Measurements from ENCODE around the gene USE1. TPM values are rescaled to one million over a fixed set of nuclear protein-coding genes. Genes with fewer than 3 reads are reported as not detected.
A peak's percentile ranks its signal among the peaks of the same experiment; 100 is the strongest.

USE1 gene
- total and polyA plus RNA-seq, 9 of the 15 experiments (the other 6 are each of a cell fraction or from before 2014, with no cell fraction given), result 17.3 to 52.4 (median 34.0) TPM

DNA sequence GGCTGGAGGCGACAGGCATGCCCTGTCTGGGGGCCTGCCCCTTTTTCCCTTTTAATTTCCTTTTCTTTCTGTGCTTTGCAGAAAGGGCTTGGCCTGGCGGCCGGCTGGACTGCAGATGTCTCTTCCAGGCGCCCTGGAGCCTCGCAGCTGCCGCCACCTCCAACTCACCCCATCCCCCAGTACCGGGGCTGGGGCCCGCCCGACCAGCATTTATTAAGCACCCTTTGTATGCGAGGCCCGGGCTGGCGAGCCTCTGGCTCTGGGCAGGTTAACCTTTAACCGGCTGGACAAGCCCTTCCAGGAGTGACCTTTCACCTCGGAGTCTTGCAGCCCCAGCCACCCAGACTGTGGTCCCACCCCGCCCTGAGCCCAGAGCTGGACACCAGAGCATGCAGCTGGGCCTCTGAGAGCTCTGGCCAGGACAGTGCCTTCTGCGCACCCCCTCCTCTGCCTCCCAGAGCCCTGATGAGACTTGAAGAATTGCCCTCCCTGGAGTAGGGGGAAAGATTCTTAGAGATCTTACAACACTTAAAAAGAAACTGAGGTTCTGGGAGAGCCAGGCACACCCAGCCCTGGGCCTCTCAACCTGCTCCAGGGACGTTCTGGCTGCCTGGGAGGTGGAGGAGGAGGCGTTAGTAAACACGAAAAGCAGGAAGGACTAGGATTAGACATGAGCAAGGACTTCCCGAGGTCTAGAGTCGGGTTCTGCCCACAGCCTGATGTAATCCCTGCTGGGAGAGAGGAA, 31.7 kb downstream of the USE1 start:
- Histone ChIP-seq H3K4me3 (peak overlapping the region; percentile 43), H3K27me3 (ENCODE audit: control insufficient read depth in 2 of 2, insufficient read depth in 2 of 2, low read length in 2 of 2) (no peaks in the 10 kb centered on the region), H2AFZ (ENCODE audit: low read depth, low read length) (peak overlapping the region; percentile 91), H3K36me3 (ENCODE audit: control insufficient read depth, insufficient read depth, low read length) (peaks cover 6% of the 10 kb centered on the region; the same call in 1 of the 3 replicates), H3K9me3 (replicated peaks; ENCODE audit: control insufficient read depth, insufficient read depth, low read depth, low read length) (no peaks in the 10 kb centered on the region), H3K4me2 (ENCODE audit: insufficient read depth, low read length) (peak overlapping the region; percentile 81), H3K79me2 (ENCODE audit: control insufficient read depth, insufficient read depth, low read length) (peaks cover 34% of the 10 kb centered on the region), H4K20me1 (replicated peaks; ENCODE audit: control insufficient read depth, insufficient read depth, low read length) (peaks cover 15% of the 10 kb centered on the region), H3K9ac (ENCODE audit: insufficient read depth in 1 of 2, low read depth in 2 of 2, low read length in 2 of 2) (peak overlapping the region; percentile 76 to 87), H3K27ac (ENCODE audit: extremely low read depth, low read depth, low read length) (peak overlapping the region; percentile 96), H3K4me1 (replicated peaks in 1 of 2; ENCODE audit: control insufficient read depth in 2 of 2, insufficient read depth in 2 of 2, low read length in 2 of 2) (peaks cover 45 to 82% of the 10 kb centered on the region in 2 experiments), H3K9me1 (ENCODE audit: control insufficient read depth, insufficient read depth, low read length) (no peaks in the 10 kb centered on the region)
- intact Hi-C loops (cut with micrococcal nuclease), result loop anchor here (5.0 kb wide), 1 partner anchor 40 kb away; no protein-coding TSS in a partner anchor
- BruUV-seq (replicated peaks), result no TSS peak
- FAIRE-seq (peak; percentile 82), DNase-seq (ENCODE audit: extremely low read depth in 1 of 4, low spot score in 3 of 4) (peak in 1 of 4 experiments; percentile 47), ATAC-seq (peak; percentile 10)
- CTCF ChIA-PET (ENCODE audit: low intra/inter-chr PET ratio), result no interaction called here
- POLR2A ChIA-PET, result interaction anchor here (0.6 kb wide), 1 partner anchor 38 kb away, joined by 4 read pairs; no protein-coding TSS in a partner anchor
- in situ Hi-C loops (cut with MboI), result no loop called here
- 11% methylated on average over 20 of the region's 21 CpGs for WGBS (ENCODE audit: insufficient coverage, low coverage, missing lambda C conversion rate)
- TF ChIP-seq ZFP36 (IDR thresholded peaks at IDR 0.05; ENCODE audit: low read depth, low read length, partially characterized antibody) (peak; percentile 20), HDGF (IDR thresholded peaks at IDR 0.05) (peak; percentile 82; the same call in 1 of the 2 replicates), HDAC1 (IDR thresholded peaks at IDR 0.05) (peak in 1 of 2 experiments; percentile 45; a peak in 2 of 4 replicates), CBX1 (IDR thresholded peaks at IDR 0.05; ENCODE audit: low read depth) (peak; percentile 89), YY1 (IDR thresholded peaks at IDR 0.05; ENCODE audit: borderline replicate concordance in 1 of 3, control insufficient read depth in 1 of 3, extremely low read depth in 1 of 3, insufficient read depth in 3 of 3, insufficient read length in 1 of 3, insufficient replicate concordance in 2 of 3, low read depth in 1 of 3, low read length in 2 of 3) (peak in 1 of 3 experiments; percentile 2), ZNF217 (CRISPR knock-in tag; IDR thresholded peaks at IDR 0.05) (no peak), NR2C2 (CRISPR knock-in tag; IDR thresholded peaks at IDR 0.05) (no peak), NR2C2 (tag; IDR thresholded peaks at IDR 0.05) (peak; percentile 64; the same call in 1 of the 2 replicates), RBM25 (IDR thresholded peaks at IDR 0.05; ENCODE audit: low read depth, low read length, severe bottlenecking) (peak; percentile 57), ZNF121 (CRISPR knock-in tag; conservative IDR thresholded peaks at IDR 0.05) (no peak), ZFX (CRISPR knock-in tag; IDR thresholded peaks at IDR 0.05) (peak; percentile 34; the same call in 1 of the 2 replicates), KDM1A (IDR thresholded peaks at IDR 0.05) (peak; percentile 89 to 96), ZNF644 (tag; IDR thresholded peaks at IDR 0.05; ENCODE audit: low read depth) (no peak), CBX3 (IDR thresholded peaks at IDR 0.05; ENCODE audit: borderline replicate concordance in 1 of 2, low read length in 2 of 2) (0 out of 3 replicates have a peak, but pooled peaks of 1 of the 2 experiments have one; percentile 23), HDAC2 (IDR thresholded peaks at IDR 0.05) (peak; percentile 86), L3MBTL2 (IDR thresholded peaks at IDR 0.05) (peak; percentile 80; the same call in 1 of the 2 replicates)
- TF ChIP-seq, protein P1, sequence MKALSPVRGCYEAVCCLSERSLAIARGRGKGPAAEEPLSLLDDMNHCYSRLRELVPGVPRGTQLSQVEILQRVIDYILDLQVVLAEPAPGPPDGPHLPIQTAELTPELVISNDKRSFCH (CRISPR knock-in tag; IDR thresholded peaks at IDR 0.05), result no peak
- TF ChIP-seq, protein P1 (tag; IDR thresholded peaks at IDR 0.05), result peak; percentile 13; the same call in 1 of the 2 replicates

Data from K562 (cell line).